A375 (cell line): ENCODE measurements around the gene MED29. TPM values are rescaled to one million over a fixed set of nuclear protein-coding genes. Genes with fewer than 3 reads are reported as not detected.

Experiments used
- small RNA-seq: library from RNA; depleted of rRNA; stranded (forward); fragments of <200 nt; gene quantifications from one replicate; pipeline ENCODE3, GENCODE V24; 2014
- total RNA-seq: library from RNA; depleted of rRNA; stranded (reverse); fragments of >200 nt; shearing (Covaris generic); gene quantifications from 2 replicates; pipeline ENCODE4 v1.2.3, GENCODE V29; 2014; rRNA removed

MED29 gene
- 25.3 and 27.4 TPM in 2 replicates for total RNA-seq

GRCh38 chr19:39390751-39391437, at the start of gene MED29, which contains the start of gene PAF1:
Gene MED29 (plus strand): TSS chr19:39391378. CDS start chr19:39391423, 45 bp downstream.
Gene PAF1 (minus strand): TSS chr19:39391106. CDS start chr19:39390864, 242 bp downstream.

GRCh38 chr19:39341719-39342604, 49.2 kb upstream of the MED29 start, which contains the start of gene SAMD4B:
Gene SAMD4B (plus strand): TSS chr19:39342421. CDS start chr19:39356894, 14,473 bp downstream.

GRCh38 chr19:39406656-39407409, 15.7 kb downstream of the MED29 start, which contains the start of gene ZFP36:
Gene ZFP36 (plus strand): TSS chr19:39406847. CDS start chr19:39406905, 58 bp downstream.

GRCh38 chr19:39412100-39412866, 21.1 kb downstream of the MED29 start, which contains the start of gene PLEKHG2:
Gene PLEKHG2 (plus strand): TSS chr19:39412669. CDS start chr19:39414087, 1,418 bp downstream.

GRCh38 chr19:39435499-39436349, 44.5 kb downstream of the MED29 start, which contains the start of gene RPS16:
Gene RPS16 (minus strand): TSS chr19:39435949. CDS start chr19:39435895, 54 bp downstream.

GRCh38 chr19:39445196-39446111, 54.3 kb downstream of the MED29 start, which contains the start of gene SUPT5H:
Gene SUPT5H (plus strand): TSS chr19:39445582. CDS start chr19:39445891, 309 bp downstream.

Small RNAs within 50 kb of the gene (small RNA-seq; reads per million reads assigned to genes)
- 0.13 reads per million for gene AC011445.2
- not detected for gene MIR4530
- not detected for gene RN7SL566P

Other genes with a start within 250 kb of the MED29 start
- not detected in 2 replicates for gene NCCRP1, start 194.4 kb upstream of the MED29 start, total RNA-seq
- not detected in 2 replicates for gene SYCN, start 187.1 kb upstream of the MED29 start, total RNA-seq
- gene IFNL3, start 146.4 kb upstream of the MED29 start, total RNA-seq = not detected in 2 replicates
- not detected in 2 replicates for gene IFNL4, start 142.5 kb upstream of the MED29 start, total RNA-seq
- gene IFNL2, start 123.0 kb upstream of the MED29 start, total RNA-seq = not detected in 2 replicates
- gene IFNL1, start 95.0 kb upstream of the MED29 start, total RNA-seq = not detected in 2 replicates
- gene LRFN1, start 70.5 kb upstream of the MED29 start, total RNA-seq = 2.1 and 2.9 TPM in 2 replicates
- gene GMFG, start 55.3 kb upstream of the MED29 start, total RNA-seq = 1.0 and 1.1 TPM in 2 replicates
- 73.5 and 85.9 TPM in 2 replicates for gene SAMD4B, start 49.0 kb upstream of the MED29 start, total RNA-seq
- 50.4 and 55.1 TPM in 2 replicates for gene PAF1, start 272 bp upstream of the MED29 start, total RNA-seq
- gene ZFP36, start 15.5 kb downstream of the MED29 start, total RNA-seq = 3.4 and 8.8 TPM in 2 replicates
- gene PLEKHG2, start 21.3 kb downstream of the MED29 start, total RNA-seq = 20.6 and 25.9 TPM in 2 replicates
- gene RPS16, start 44.6 kb downstream of the MED29 start, total RNA-seq = 587 and 846 TPM in 2 replicates
- gene SUPT5H, start 54.2 kb downstream of the MED29 start, total RNA-seq = 103 and 121 TPM in 2 replicates
- 162 and 166 TPM in 2 replicates for gene TIMM50, start 89.5 kb downstream of the MED29 start, total RNA-seq
- 5.8 and 7.8 TPM in 2 replicates for gene DLL3, start 107.6 kb downstream of the MED29 start, total RNA-seq
- gene SELENOV, start 123.8 kb downstream of the MED29 start, total RNA-seq = not detected in 2 replicates
- gene EID2B, start 141.5 kb downstream of the MED29 start, total RNA-seq = 7.3 and 11.8 TPM in 2 replicates
- gene EID2, start 148.8 kb downstream of the MED29 start, total RNA-seq = 21.1 and 22.3 TPM in 2 replicates
- gene LGALS13, start 211.1 kb downstream of the MED29 start, total RNA-seq = not detected in 2 replicates